GM19351 (cell line): ENCODE results near the gene KRTAP10-5.
"Not testable (repeated sequence)": the region's sequence is repeated elsewhere in the genome, so short reads cannot be mapped to it uniquely, and the experiment has no call there.

ENCODE experiments used
- ATAC-seq: cut with Tn5 transposase; IDR thresholded peaks from one replicate; pipeline ENCODE4 v1.9.1; 2021; ENCODE audit warnings: mild to moderate bottlenecking, moderate library complexity; ENCODE audit not compliant: unreplicated experiment

The KRTAP10-5 gene

GRCh38 chr21:44592446-44593311 lies 12.3 kb upstream of the KRTAP10-5 start, which contains the start of gene KRTAP10-6:
Gene KRTAP10-6, minus strand, starts transcription at chr21:44592505. Its CDS starts 21 bp downstream, at chr21:44592484.
- no peak for ATAC-seq

- not testable (repeated sequence) for ATAC-seq
Measured at GRCh38 chr21:44591801-44592130, 11.4 kb upstream of the KRTAP10-5 start.

- ATAC-seq, result not testable (repeated sequence)
Measured at GRCh38 chr21:44590897-44591800, 10.7 kb upstream of the KRTAP10-5 start.

GRCh38 chr21:44590311-44590721 lies 9.9 kb upstream of the KRTAP10-5 start:
- no peak for ATAC-seq

GRCh38 chr21:44589586-44590305 lies 9.3 kb upstream of the KRTAP10-5 start:
- no peak for ATAC-seq

- ATAC-seq, result no peak
Measured at GRCh38 chr21:44589094-44589493, 8.7 kb upstream of the KRTAP10-5 start.

- ATAC-seq, result no peak
Measured at GRCh38 chr21:44585892-44586291, 5.5 kb upstream of the KRTAP10-5 start.

- no peak for ATAC-seq
Measured at GRCh38 chr21:44583800-44584147, 3.4 kb upstream of the KRTAP10-5 start.

GRCh38 chr21:44583089-44583799 lies 2.8 kb upstream of the KRTAP10-5 start:
- ATAC-seq, result no peak

GRCh38 chr21:44582055-44582454 lies 1.7 kb upstream of the KRTAP10-5 start:
- ATAC-seq, result no peak

- ATAC-seq, result no peak
Measured at GRCh38 chr21:44581158-44581557, 754 bp upstream of the KRTAP10-5 start.

GRCh38 chr21:44579833-44580144 lies 615 bp downstream of the KRTAP10-5 start:
- ATAC-seq, result no peak

GRCh38 chr21:44579056-44579832 lies 1.2 kb downstream of the KRTAP10-5 start:
- ATAC-seq, result no peak

GRCh38 chr21:44578371-44579055 lies 1.9 kb downstream of the KRTAP10-5 start:
- no peak for ATAC-seq

GRCh38 chr21:44576025-44576420 lies 4.4 kb downstream of the KRTAP10-5 start:
- no peak for ATAC-seq

- ATAC-seq, result no peak
Measured at GRCh38 chr21:44575307-44576024, 4.9 kb downstream of the KRTAP10-5 start.

- no peak for ATAC-seq
Measured at GRCh38 chr21:44574457-44575306, 5.7 kb downstream of the KRTAP10-5 start.
